ENCODE results near the gene RDH11. TPM values are rescaled to one million over a fixed set of nuclear protein-coding genes. Genes with fewer than 3 reads are reported as not detected.

Gene RDH11
- total and polyA plus RNA-seq, 10 of the 15 experiments (the other 5 are each of a cell fraction or from before 2014, with no cell fraction given), result 49.7 to 161 (median 77.2) TPM

DNA sequence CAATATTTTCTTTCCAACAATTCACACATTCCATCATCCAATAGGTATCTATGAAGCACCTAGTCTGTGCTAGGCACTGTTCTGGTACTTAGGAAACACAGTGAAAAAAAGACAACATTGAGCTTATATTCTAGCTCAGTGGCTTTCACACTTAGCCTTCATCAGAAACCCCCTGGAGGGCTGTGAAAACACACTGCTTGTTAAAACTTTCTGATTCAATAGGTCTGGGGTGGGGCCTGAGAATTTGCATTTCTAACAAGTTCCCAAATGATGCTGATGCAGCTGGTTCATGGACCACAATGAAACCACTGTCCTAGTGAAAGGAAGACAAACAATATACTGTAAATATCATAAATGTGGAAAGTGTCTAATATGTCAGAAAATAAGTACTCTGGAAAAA, 27.0 kb downstream of the RDH11 start (continued):
- TF ChIP-seq, protein P1, sequence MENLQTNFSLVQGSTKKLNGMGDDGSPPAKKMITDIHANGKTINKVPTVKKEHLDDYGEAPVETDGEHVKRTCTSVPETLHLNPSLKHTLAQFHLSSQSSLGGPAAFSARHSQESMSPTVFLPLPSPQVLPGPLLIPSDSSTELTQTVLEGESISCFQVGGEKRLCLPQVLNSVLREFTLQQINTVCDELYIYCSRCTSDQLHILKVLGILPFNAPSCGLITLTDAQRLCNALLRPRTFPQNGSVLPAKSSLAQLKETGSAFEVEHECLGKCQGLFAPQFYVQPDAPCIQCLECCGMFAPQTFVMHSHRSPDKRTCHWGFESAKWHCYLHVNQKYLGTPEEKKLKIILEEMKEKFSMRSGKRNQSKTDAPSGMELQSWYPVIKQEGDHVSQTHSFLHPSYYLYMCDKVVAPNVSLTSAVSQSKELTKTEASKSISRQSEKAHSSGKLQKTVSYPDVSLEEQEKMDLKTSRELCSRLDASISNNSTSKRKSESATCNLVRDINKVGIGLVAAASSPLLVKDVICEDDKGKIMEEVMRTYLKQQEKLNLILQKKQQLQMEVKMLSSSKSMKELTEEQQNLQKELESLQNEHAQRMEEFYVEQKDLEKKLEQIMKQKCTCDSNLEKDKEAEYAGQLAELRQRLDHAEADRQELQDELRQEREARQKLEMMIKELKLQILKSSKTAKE (IDR thresholded peaks at IDR 0.05; ENCODE audit: low read depth, poor library complexity, severe bottlenecking), result peak; percentile 64
- TF ChIP-seq ASH2L (IDR thresholded peaks at IDR 0.05; ENCODE audit: borderline replicate concordance, low read depth), result no peak
- TF ChIP-seq DPF2 (IDR thresholded peaks at IDR 0.05), result peak; percentile 83
- TF ChIP-seq BCL11A (IDR thresholded peaks at IDR 0.05; ENCODE audit: low read depth, low read length), result peak; percentile 72; the same call in 1 of the 2 replicates
- TF ChIP-seq ZNF24 (IDR thresholded peaks at IDR 0.05), result 0 out of 2 replicates have a peak, but pooled peaks have one; percentile 25
- peak; percentile 65 to 71; a peak in 2 of 4 replicates for TF ChIP-seq IKZF2 (IDR thresholded peaks at IDR 0.05)
- TF ChIP-seq E2F8 (IDR thresholded peaks at IDR 0.05; ENCODE audit: low read depth, partially characterized antibody), result no peak
- TF ChIP-seq ZNF384 (IDR thresholded peaks at IDR 0.05; ENCODE audit: borderline replicate concordance, low read depth, low read length), result peak; percentile 36; the same call in 1 of the 2 replicates
- peak; percentile 44; the same call in 1 of the 2 replicates for TF ChIP-seq NBN (IDR thresholded peaks at IDR 0.05)
- peak in 1 of 2 experiments; percentile 62; a peak in 2 of 4 replicates for TF ChIP-seq EP300 (IDR thresholded peaks at IDR 0.05; ENCODE audit: borderline replicate concordance in 1 of 2, control insufficient read depth in 1 of 2, low read depth in 2 of 2, low read length in 2 of 2)
